ENCODE measurements around the gene SSX2IP. TPM values are rescaled to one million over a fixed set of nuclear protein-coding genes. Genes with fewer than 3 reads are reported as not detected.

SSX2IP gene
- total RNA-seq, 2 experiments from 2014 or later = 5.5 to 6.0 TPM

- DNase-seq (no peak), ATAC-seq (ENCODE audit: poor library complexity) (no peak)
- Mint-ChIP-seq H3K36me3 (ENCODE audit: low read depth) (peaks cover 14% of the 10 kb centered on the region), H3K4me1 (ENCODE audit: low read depth) (peaks cover 65% of the 10 kb centered on the region), H3K27me3 (no peaks in the 10 kb centered on the region), H3K27ac (peak overlapping the region; percentile 88), H3K4me3 (peak overlapping the region; percentile 90), H3K9me3 (peaks cover 3% of the 10 kb centered on the region)
- CTCF ChIA-PET = interaction anchor here (0.6 to 1.4 kb wide), 2 partner anchors 19 to 250 kb away, joined by 3 to 5 read pairs; no protein-coding TSS in a partner anchor
- Histone ChIP-seq H3K36me3 (ENCODE audit: insufficient read depth, low read length) (no peaks in the 10 kb centered on the region), H3K27ac (ENCODE audit: low read depth in 1 of 2, low read length in 2 of 2) (peak overlapping the region; percentile 55 to 69), H3K4me1 (ENCODE audit: insufficient read depth, low read length) (peaks cover 29% of the 10 kb centered on the region), H3K9me3 (ENCODE audit: control insufficient read depth in 1 of 2, insufficient read depth in 1 of 2, low read length in 2 of 2) (no peaks in the 10 kb centered on the region), H3K4me3 (ENCODE audit: low read length) (peak overlapping the region; percentile 58), H3K27me3 (ENCODE audit: control insufficient read depth in 1 of 2, insufficient read depth in 2 of 2, low read length in 2 of 2) (no peaks in the 10 kb centered on the region)
- intact Hi-C loops (cut with DNase I, micrococcal nuclease) = loop anchor here (5.0 to 10.0 kb wide), 6 partner anchors 188 to 1015 kb away; partner anchors contain the start of genes BCL10 (in 1 of the 2), GNG5 (in 1 of the 2), PRKACB (in 1 of the 2) and RPF1 (in 1 of the 2)
- no peak for TF ChIP-seq CTCF (IDR thresholded peaks at IDR 0.05)
- POLR2A ChIA-PET = interaction anchor here (0.8 to 2.9 kb wide), 8 partner anchors 9 to 602 kb away, joined by 3 to 11 read pairs (median 6); partner anchors contain the start of genes BCL10, CTBS, GNG5 and PRKACB
Measured at GRCh38 chr1:84692391-84692790, 2.1 kb upstream of the SSX2IP start.

GRCh38 chr1:84691122-84691783 is 992 bp upstream of the SSX2IP start:
- peaks cover 3% of the 10 kb centered on the region for H3K9me3 Mint-ChIP-seq
- peak overlapping the region; percentile 84 for H3K4me3 ChIP-seq (ENCODE audit: low read length)
- H3K27me3 Mint-ChIP-seq = no peaks in the 10 kb centered on the region
- H3K4me3 Mint-ChIP-seq = peak overlapping the region; percentile 86
- peaks cover 29% of the 10 kb centered on the region for H3K4me1 ChIP-seq (ENCODE audit: insufficient read depth, low read length)
- CTCF ChIA-PET = interaction anchor here (1.4 kb wide), 1 partner anchor 249 kb away, joined by 5 read pairs; no protein-coding TSS in a partner anchor
- H3K4me1 Mint-ChIP-seq (ENCODE audit: low read depth) = peaks cover 76% of the 10 kb centered on the region
- peaks cover 14% of the 10 kb centered on the region for H3K36me3 Mint-ChIP-seq (ENCODE audit: low read depth)
- no peaks in the 10 kb centered on the region for H3K36me3 ChIP-seq (ENCODE audit: insufficient read depth, low read length)
- H3K27ac ChIP-seq (ENCODE audit: low read depth in 1 of 2, low read length in 2 of 2) = peak overlapping the region; percentile 76 to 83
- no peak for TF ChIP-seq CTCF (IDR thresholded peaks at IDR 0.05)
- ATAC-seq (ENCODE audit: poor library complexity) (no peak), DNase-seq (peak in 1 of 14 experiments; percentile 25)
- H3K9me3 ChIP-seq (ENCODE audit: control insufficient read depth in 1 of 2, insufficient read depth in 1 of 2, low read length in 2 of 2) = no peaks in the 10 kb centered on the region
- H3K27ac Mint-ChIP-seq = peak overlapping the region; percentile 88
- intact Hi-C loops (cut with DNase I, micrococcal nuclease) = loop anchor here (2.0 to 10.0 kb wide), 7 partner anchors 186 to 1016 kb away; partner anchors contain the start of genes BCL10 (in 1 of the 2), GNG5 (in 1 of the 2), PRKACB (in 1 of the 2) and RPF1 (in 1 of the 2)
- POLR2A ChIA-PET = interaction anchor here (0.6 to 2.6 kb wide), 4 partner anchors 12 to 547 kb away, joined by 3 to 11 read pairs (median 5); partner anchors contain the start of genes CTBS and PRKACB
- H3K27me3 ChIP-seq (ENCODE audit: control insufficient read depth in 1 of 2, insufficient read depth in 2 of 2, low read length in 2 of 2) = no peaks in the 10 kb centered on the region

GRCh38 chr1:84689514-84690396 is 506 bp downstream of the SSX2IP start:
- no peaks in the 10 kb centered on the region for H3K36me3 ChIP-seq (ENCODE audit: insufficient read depth, low read length)
- ChIA-PET POLR2A (interaction anchor here (1.1 to 2.6 kb wide), 4 partner anchors 184 to 545 kb away, joined by 3 to 11 read pairs (median 3); partner anchors contain the start of genes GNG5, PRKACB and SPATA1), CTCF (interaction anchor here (0.6 to 2.4 kb wide), 5 partner anchors 16 to 545 kb away, joined by 3 to 7 read pairs (median 3); partner anchors contain the start of gene PRKACB)
- no peak for TF ChIP-seq CTCF (IDR thresholded peaks at IDR 0.05)
- DNase-seq = peak in 1 of 14 experiments; percentile 23
- Mint-ChIP-seq H3K4me3 (peak overlapping the region; percentile 91), H3K36me3 (ENCODE audit: low read depth) (peaks cover 14% of the 10 kb centered on the region), H3K4me1 (ENCODE audit: low read depth) (peaks cover 77% of the 10 kb centered on the region), H3K9me3 (peaks cover 3% of the 10 kb centered on the region), H3K27ac (peak overlapping the region; percentile 88), H3K27me3 (no peaks in the 10 kb centered on the region)
- peaks cover 29% of the 10 kb centered on the region for H3K4me1 ChIP-seq (ENCODE audit: insufficient read depth, low read length)
- H3K9me3 ChIP-seq (ENCODE audit: control insufficient read depth in 1 of 2, insufficient read depth in 1 of 2, low read length in 2 of 2) = no peaks in the 10 kb centered on the region
- peak overlapping the region; percentile 71 for H3K4me3 ChIP-seq (ENCODE audit: low read length)
- peak; percentile 69 for ATAC-seq (ENCODE audit: poor library complexity)
- H3K27me3 ChIP-seq (ENCODE audit: control insufficient read depth in 1 of 2, insufficient read depth in 2 of 2, low read length in 2 of 2) = no peaks in the 10 kb centered on the region
- intact Hi-C loops (cut with DNase I, micrococcal nuclease) = loop anchor here (2.0 to 10.0 kb wide), 12 partner anchors 67 to 1018 kb away; partner anchors contain the start of genes BCL10 (in 2 of the 2), CTBS (in 2 of the 2), GNG5 (in 1 of the 2) and PRKACB (in 1 of the 2)
- peak overlapping the region in 1 of 2 donors; percentile 76 for H3K27ac ChIP-seq (ENCODE audit: low read depth in 1 of 2, low read length in 2 of 2)
